Caco-2 (cell line): ENCODE data around the gene LRRC7. TPM values are rescaled to one million over a fixed set of nuclear protein-coding genes. Genes with fewer than 3 reads are reported as not detected.

Experiments used
- BruUV-seq: library from RNA; stranded (reverse); fragments of 400-500 nt; replicated peaks from 2 replicates; lab custom pipeline; 2021; lab: Mats Ljungman, UMichigan
- CTCF ChIA-PET: fragments of 300-600 bp; sonication (Branson Sonifier 250); formaldehyde crosslinking; loops from one replicate; lab custom pipeline; 2022; ENCODE audit warnings: antibody characterized with exemption; lab: Charles Lee
- POLR2A ChIA-PET: fragments of 300-600 bp; sonication (Branson Sonifier 250); formaldehyde crosslinking; loops from one replicate; lab custom pipeline; 2022; ENCODE audit warnings: antibody characterized with exemption; lab: Charles Lee
- DNase-seq, 2 experiments: peaks; one replicate each; pipeline versions ENCODE4 v3.0.0 to v3.0.0-alpha.2; 2020 to 2022
- H3K27me3 ChIP-seq: replicated peaks from 2 replicates; pipeline ENCODE4 v1.6.0; 2011; ENCODE audit warnings: low read length; ENCODE audit not compliant: control insufficient read depth, insufficient read depth
- H3K36me3 ChIP-seq: 2 replicates; pipeline ENCODE4 v1.5.1; 2011; ENCODE audit warnings: low read length; ENCODE audit not compliant: control insufficient read depth, insufficient read depth
- H3K4me1 ChIP-seq: fragments of 250-450 bp; sonication (Bioruptor Pico); 2 replicates; pipeline ENCODE4 v1.5.1; 2020; ENCODE audit warnings: mild to moderate bottlenecking
- H3K4me3 ChIP-seq: 2 replicates; pipeline ENCODE4 v1.5.1; 2011; ENCODE audit warnings: low read depth, mild to moderate bottlenecking, control low read depth, low read length
- H3K9me3 ChIP-seq: fragments of 250-450 bp; sonication (Bioruptor Pico); 2 replicates; pipeline ENCODE4 v1.5.1; 2020; ENCODE audit warnings: mild to moderate bottlenecking, moderate library complexity
- H3K27ac Mint-ChIP-seq: one replicate; pipeline ENCODE4 v1.8.0; 2022; ENCODE audit warnings: mixed read lengths; ENCODE audit not compliant: unreplicated experiment
- H3K27me3 Mint-ChIP-seq: one replicate; pipeline ENCODE4 v1.8.0; 2022; ENCODE audit warnings: mixed read lengths; ENCODE audit not compliant: insufficient read depth, unreplicated experiment
- H3K36me3 Mint-ChIP-seq: one replicate; pipeline ENCODE4 v1.8.0; 2022; ENCODE audit warnings: mild to moderate bottlenecking, mixed read lengths; ENCODE audit not compliant: insufficient read depth, unreplicated experiment
- H3K4me1 Mint-ChIP-seq: one replicate; pipeline ENCODE4 v1.8.0; 2022; ENCODE audit warnings: low read depth, mixed read lengths; ENCODE audit not compliant: unreplicated experiment
- H3K4me3 Mint-ChIP-seq: one replicate; pipeline ENCODE4 v1.8.0; 2022; ENCODE audit warnings: mild to moderate bottlenecking, moderate library complexity, mixed read lengths; ENCODE audit not compliant: unreplicated experiment
- H3K9me3 Mint-ChIP-seq: one replicate; pipeline ENCODE4 v1.8.0; 2022; ENCODE audit warnings: mixed read lengths; ENCODE audit not compliant: unreplicated experiment
- intact Hi-C: fragments of 100-400 bp; cut with micrococcal nuclease; formaldehyde crosslinking; loops from one replicate; pipeline ENCODE4 v1.10.0; 2022; ENCODE audit not compliant: unreplicated experiment
- total RNA-seq: library from RNA; stranded (reverse); gene quantifications from 2 replicates; pipeline ENCODE4 v1.2.3, GENCODE V29; 2022
- TF ChIP-seq, protein P1 (sequence below), 2 experiments: fragments of 200-600 bp in 1 of 2; IDR thresholded peaks; 1 replicate in 1 of 2; 2 replicates in 1 of 2; pipeline versions ENCODE4 v1.5.1 to v1.8.0; 2011 to 2022; ENCODE audit warnings: antibody characterized with exemption in 1 of 2, control low read depth in 1 of 2, inconsistent platforms in 1 of 2, low read depth in 1 of 2, low read length in 1 of 2, mild to moderate bottlenecking in 1 of 2, moderate library complexity in 1 of 2; ENCODE audit not compliant: insufficient read depth in 1 of 2, severe bottlenecking in 1 of 2, unreplicated experiment in 1 of 2

The LRRC7 gene
- total RNA-seq, 1 experiment from 2014 or later = 8.5 TPM

GRCh38 chr1:69595486-69595885, 27.8 kb downstream of the LRRC7 start:
- no peak for DNase-seq
- Histone ChIP-seq H3K36me3 (no peaks in the 10 kb centered on the region), H3K9me3 (no peaks in the 10 kb centered on the region), H3K4me3 (no peak overlapping the region), H3K4me1 (no peaks in the 10 kb centered on the region), H3K27me3 (no peaks in the 10 kb centered on the region)
- Mint-ChIP-seq H3K27ac (no peak overlapping the region), H3K27me3 (no peaks in the 10 kb centered on the region), H3K9me3 (no peaks in the 10 kb centered on the region), H3K36me3 (no peaks in the 10 kb centered on the region), H3K4me3 (no peak overlapping the region), H3K4me1 (no peaks in the 10 kb centered on the region)
- TF ChIP-seq, protein P1, sequence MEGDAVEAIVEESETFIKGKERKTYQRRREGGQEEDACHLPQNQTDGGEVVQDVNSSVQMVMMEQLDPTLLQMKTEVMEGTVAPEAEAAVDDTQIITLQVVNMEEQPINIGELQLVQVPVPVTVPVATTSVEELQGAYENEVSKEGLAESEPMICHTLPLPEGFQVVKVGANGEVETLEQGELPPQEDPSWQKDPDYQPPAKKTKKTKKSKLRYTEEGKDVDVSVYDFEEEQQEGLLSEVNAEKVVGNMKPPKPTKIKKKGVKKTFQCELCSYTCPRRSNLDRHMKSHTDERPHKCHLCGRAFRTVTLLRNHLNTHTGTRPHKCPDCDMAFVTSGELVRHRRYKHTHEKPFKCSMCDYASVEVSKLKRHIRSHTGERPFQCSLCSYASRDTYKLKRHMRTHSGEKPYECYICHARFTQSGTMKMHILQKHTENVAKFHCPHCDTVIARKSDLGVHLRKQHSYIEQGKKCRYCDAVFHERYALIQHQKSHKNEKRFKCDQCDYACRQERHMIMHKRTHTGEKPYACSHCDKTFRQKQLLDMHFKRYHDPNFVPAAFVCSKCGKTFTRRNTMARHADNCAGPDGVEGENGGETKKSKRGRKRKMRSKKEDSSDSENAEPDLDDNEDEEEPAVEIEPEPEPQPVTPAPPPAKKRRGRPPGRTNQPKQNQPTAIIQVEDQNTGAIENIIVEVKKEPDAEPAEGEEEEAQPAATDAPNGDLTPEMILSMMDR (IDR thresholded peaks at IDR 0.05; ENCODE audit: insufficient read depth in 1 of 2, low read depth in 1 of 2, low read length in 1 of 2, severe bottlenecking in 1 of 2, unreplicated experiment in 1 of 2) = no peak
- CTCF ChIA-PET = no interaction called here
- POLR2A ChIA-PET = no interaction called here
- intact Hi-C loops = no loop called here
- BruUV-seq = no TSS peak

DNA sequence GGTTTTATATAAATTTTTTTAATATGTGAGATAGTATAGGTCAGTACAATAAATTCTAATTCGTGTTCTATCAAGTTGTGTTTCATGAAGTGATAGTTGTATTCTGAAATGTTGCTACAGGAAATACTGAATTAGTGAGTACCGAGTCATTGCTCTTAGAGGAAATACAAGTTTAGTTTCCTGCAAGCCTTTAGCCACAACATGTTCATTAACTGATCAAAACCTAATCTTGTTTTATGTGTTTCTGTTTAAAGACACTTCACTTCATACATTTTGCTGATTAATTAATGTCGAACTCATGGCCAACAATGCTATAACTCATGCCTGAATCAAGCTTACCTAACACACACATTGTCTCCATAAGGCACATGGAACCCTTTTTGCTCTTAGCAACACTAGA, 43.6 kb downstream of the LRRC7 start:
- Mint-ChIP-seq H3K27me3 (no peaks in the 10 kb centered on the region), H3K9me3 (no peaks in the 10 kb centered on the region), H3K27ac (no peak overlapping the region), H3K4me3 (no peak overlapping the region), H3K4me1 (no peaks in the 10 kb centered on the region), H3K36me3 (peaks cover 6% of the 10 kb centered on the region)
- H3K4me3 ChIP-seq = no peak overlapping the region
- intact Hi-C loops = no loop called here
- no peaks in the 10 kb centered on the region for H3K4me1 ChIP-seq
- H3K9me3 ChIP-seq = no peaks in the 10 kb centered on the region
- no TSS peak for BruUV-seq
- ChIA-PET CTCF (no interaction called here), POLR2A (no interaction called here)
- H3K27me3 ChIP-seq = no peaks in the 10 kb centered on the region
- TF ChIP-seq, protein P1 (IDR thresholded peaks at IDR 0.05; ENCODE audit: insufficient read depth in 1 of 2, low read depth in 1 of 2, low read length in 1 of 2, severe bottlenecking in 1 of 2, unreplicated experiment in 1 of 2) = no peak
- no peak for DNase-seq
- no peaks in the 10 kb centered on the region for H3K36me3 ChIP-seq

GRCh38 chr1:69613414-69613813, 45.7 kb downstream of the LRRC7 start:
- Mint-ChIP-seq H3K4me1 (no peaks in the 10 kb centered on the region), H3K27me3 (no peaks in the 10 kb centered on the region), H3K27ac (no peak overlapping the region), H3K4me3 (no peak overlapping the region), H3K9me3 (no peaks in the 10 kb centered on the region), H3K36me3 (peaks cover 6% of the 10 kb centered on the region)
- Histone ChIP-seq H3K36me3 (no peaks in the 10 kb centered on the region), H3K9me3 (no peaks in the 10 kb centered on the region), H3K4me3 (no peak overlapping the region), H3K4me1 (no peaks in the 10 kb centered on the region), H3K27me3 (no peaks in the 10 kb centered on the region)
- TF ChIP-seq, protein P1 (IDR thresholded peaks at IDR 0.05; ENCODE audit: insufficient read depth in 1 of 2, low read depth in 1 of 2, low read length in 1 of 2, severe bottlenecking in 1 of 2, unreplicated experiment in 1 of 2) = no peak
- intact Hi-C loops = no loop called here
- POLR2A ChIA-PET = no interaction called here
- no peak for DNase-seq
- CTCF ChIA-PET = no interaction called here
- no TSS peak for BruUV-seq
